NB4 (cell line): ENCODE data around the gene TRIM38.

Experiments
- DNase-seq: peaks from one replicate; pipeline ENCODE4 v3.0.0; 2010; ENCODE audit warnings: low read depth
- H3K4me3 ChIP-seq: one replicate; pipeline ENCODE4 v1.5.1; 2011; ENCODE audit warnings: mild to moderate bottlenecking, low read depth, low read length, moderate library complexity
- MYC ChIP-seq: IDR thresholded peaks from 2 replicates; pipeline ENCODE4 v1.6.1; 2011; ENCODE audit warnings: low read depth, low read length
- POLR2A ChIP-seq: IDR thresholded peaks from 2 replicates; pipeline ENCODE4 v1.6.1; 2011; ENCODE audit warnings: mild to moderate bottlenecking; ENCODE audit not compliant: insufficient read length; ENCODE audit errors: extremely low read depth
- TF ChIP-seq, protein P1 (sequence below): IDR thresholded peaks from one replicate; pipeline ENCODE4 v1.5.1; 2012; ENCODE audit warnings: low read depth, low read length
- TF ChIP-seq, protein P2 (sequence below): IDR thresholded peaks from 2 replicates; pipeline ENCODE4 v1.6.1; 2011; ENCODE audit warnings: low read depth, low read length

TRIM38 gene

DNA sequence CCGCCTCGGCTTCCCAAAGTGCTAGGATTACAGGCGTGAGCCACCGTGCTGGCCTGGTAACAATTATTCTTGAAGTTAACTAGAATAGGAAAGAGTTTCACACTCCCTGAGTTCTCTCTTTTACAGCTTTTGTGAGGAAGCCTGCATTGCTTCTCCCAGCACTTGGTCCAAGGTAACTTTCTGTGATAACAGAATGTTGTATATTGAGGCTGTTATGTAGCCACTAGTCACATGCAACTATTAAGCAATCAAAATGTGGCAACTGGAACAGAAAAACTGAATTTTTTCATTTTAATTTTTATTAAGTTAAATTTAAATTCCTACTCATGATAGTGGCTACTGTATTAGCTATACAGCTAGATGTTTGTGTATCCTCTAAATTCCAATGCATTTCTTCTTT lies 2.5 kb downstream of the TRIM38 start:
- no peak for DNase-seq
- no peak overlapping the region for H3K4me3 ChIP-seq
- TF ChIP-seq, protein P1, sequence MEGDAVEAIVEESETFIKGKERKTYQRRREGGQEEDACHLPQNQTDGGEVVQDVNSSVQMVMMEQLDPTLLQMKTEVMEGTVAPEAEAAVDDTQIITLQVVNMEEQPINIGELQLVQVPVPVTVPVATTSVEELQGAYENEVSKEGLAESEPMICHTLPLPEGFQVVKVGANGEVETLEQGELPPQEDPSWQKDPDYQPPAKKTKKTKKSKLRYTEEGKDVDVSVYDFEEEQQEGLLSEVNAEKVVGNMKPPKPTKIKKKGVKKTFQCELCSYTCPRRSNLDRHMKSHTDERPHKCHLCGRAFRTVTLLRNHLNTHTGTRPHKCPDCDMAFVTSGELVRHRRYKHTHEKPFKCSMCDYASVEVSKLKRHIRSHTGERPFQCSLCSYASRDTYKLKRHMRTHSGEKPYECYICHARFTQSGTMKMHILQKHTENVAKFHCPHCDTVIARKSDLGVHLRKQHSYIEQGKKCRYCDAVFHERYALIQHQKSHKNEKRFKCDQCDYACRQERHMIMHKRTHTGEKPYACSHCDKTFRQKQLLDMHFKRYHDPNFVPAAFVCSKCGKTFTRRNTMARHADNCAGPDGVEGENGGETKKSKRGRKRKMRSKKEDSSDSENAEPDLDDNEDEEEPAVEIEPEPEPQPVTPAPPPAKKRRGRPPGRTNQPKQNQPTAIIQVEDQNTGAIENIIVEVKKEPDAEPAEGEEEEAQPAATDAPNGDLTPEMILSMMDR: no peak
- TF ChIP-seq MYC: no peak
- no peak for TF ChIP-seq POLR2A
- TF ChIP-seq, protein P2, sequence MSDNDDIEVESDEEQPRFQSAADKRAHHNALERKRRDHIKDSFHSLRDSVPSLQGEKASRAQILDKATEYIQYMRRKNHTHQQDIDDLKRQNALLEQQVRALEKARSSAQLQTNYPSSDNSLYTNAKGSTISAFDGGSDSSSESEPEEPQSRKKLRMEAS: no peak

DNA sequence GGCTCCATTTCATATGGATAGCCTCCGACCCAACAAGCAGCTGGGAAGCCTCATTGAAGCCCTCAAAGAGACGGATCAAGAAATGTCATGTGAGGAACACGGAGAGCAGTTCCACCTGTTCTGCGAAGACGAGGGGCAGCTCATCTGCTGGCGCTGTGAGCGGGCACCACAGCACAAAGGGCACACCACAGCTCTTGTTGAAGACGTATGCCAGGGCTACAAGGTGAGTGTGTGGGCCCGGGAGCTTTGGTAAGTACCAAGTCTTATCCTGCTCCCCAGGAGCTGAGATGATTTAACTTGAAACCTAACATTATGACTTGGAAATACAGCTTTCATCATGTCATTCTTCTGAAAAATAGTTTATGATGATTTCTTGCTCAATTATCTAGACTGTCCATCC lies 4.1 kb downstream of the TRIM38 start:
- H3K4me3 ChIP-seq: no peak overlapping the region
- no peak for DNase-seq
- no peak for TF ChIP-seq POLR2A
- TF ChIP-seq, protein P1: no peak
- TF ChIP-seq, protein P2: no peak
- TF ChIP-seq MYC: no peak

DNA sequence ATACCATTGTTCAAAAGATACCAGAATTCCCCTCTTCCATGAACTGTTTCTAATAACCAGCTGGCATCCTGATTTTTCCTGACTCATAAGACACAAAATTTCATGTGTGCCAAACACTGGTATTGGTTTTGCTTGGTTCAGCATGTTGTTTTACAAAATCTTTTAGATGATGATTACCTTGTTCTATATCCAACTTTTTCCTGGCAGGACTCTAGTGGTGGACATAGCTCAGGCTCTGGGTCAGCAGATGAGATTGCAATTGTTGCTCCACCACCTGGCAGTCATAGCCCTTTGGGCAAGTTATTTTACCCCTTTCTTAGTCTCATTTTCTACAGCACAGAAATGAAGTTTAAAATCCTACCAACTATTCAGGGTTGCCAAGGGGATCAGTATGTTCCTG lies 6.2 kb downstream of the TRIM38 start:
- TF ChIP-seq, protein P2: no peak
- TF ChIP-seq POLR2A: no peak
- TF ChIP-seq, protein P1: no peak
- no peak overlapping the region for H3K4me3 ChIP-seq
- no peak for DNase-seq

DNA sequence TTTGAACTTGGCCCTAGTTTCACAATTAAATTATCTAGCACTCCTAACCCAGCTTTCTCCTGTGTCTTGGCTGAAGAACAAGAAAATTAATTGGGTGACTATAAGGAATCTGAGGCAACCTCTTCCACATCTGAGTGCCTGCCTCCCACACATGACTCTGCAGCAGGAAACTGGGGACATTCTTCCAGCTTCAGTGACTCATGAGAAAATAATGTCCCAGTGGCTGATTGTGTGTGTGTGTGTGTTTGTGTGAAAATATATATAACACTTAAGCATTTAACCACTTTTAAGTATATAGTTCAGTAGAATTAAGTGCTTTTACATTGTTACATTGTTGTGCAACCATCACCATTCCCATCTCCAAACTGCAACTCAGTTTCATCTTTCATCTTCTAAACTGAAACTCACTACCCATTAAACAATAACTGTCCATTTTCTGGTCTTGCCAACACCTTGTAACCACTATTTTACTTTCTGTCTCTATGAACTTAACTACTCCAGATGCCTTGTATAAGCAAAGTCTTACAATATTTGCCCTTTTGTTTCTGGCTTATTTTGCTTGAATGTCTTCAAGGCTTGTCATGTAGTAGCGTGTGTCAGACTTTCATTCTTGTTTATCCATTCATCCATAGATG lies 8.7 kb downstream of the TRIM38 start:
- TF ChIP-seq MYC (no peak), POLR2A (no peak)
- TF ChIP-seq, protein P2: no peak
- TF ChIP-seq, protein P1: no peak
- DNase-seq: peak; percentile 86
- H3K4me3 ChIP-seq: no peak overlapping the region

DNA sequence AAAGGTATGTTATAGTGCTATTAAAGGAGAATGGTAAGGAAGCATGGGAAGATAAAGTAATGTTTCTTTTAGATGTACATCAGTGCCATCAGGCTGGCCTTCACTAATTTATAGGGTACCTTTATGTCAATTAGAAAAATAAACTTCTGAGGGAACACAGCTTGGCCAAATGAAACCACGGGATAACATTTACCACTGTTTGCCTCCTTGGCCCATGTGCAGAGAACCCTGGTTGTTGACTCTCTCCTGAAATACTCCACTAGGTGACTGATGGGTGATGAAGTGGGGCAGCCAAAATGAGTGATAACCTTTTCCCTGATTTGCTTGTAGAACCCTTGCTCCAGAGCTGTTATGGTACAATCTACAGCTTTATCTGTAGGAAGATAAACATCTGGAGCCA lies 9.5 kb downstream of the TRIM38 start:
- no peak for DNase-seq
- no peak for TF ChIP-seq MYC
- TF ChIP-seq, protein P2: no peak
- TF ChIP-seq, protein P1: no peak
- no peak for TF ChIP-seq POLR2A

DNA sequence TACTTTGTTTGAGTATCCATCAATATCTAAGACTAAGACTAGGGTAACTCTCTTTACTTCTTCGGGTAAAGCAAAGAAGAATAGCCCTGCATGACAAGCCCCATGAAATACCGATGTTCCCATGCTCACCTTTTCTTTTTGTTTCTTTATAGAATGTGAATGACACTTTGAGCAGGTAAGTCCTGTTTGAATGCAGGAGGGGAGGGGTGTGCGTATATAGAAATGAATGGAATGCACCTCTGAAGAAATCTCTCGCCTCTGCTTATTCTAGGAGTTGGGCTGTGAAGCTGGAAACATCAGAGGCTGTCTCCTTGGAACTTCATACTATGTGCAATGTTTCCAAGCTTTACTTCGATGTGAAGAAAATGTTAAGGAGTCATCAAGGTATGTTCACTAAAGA lies 10.3 kb downstream of the TRIM38 start:
- no peak for DNase-seq
- TF ChIP-seq, protein P1: no peak
- H3K4me3 ChIP-seq: no peak overlapping the region

More for the DNA sequence above, 9.5 kb downstream of the TRIM38 start:
- no peak overlapping the region for H3K4me3 ChIP-seq
